DMS79 treated with DMSO at 0.1 percent for 48 hours (cell line): ENCODE measurements around the gene ST8SIA5.

Experiments used
- DNase-seq: peaks from one replicate; lab custom pipeline; 2025; lab: John Stamatoyannopoulos, UW

The ST8SIA5 gene

GRCh38 chr18:46706968-46707367 lies 49.9 kb downstream of the ST8SIA5 start:
- no peak for DNase-seq

GRCh38 chr18:46705521-46705920 lies 51.3 kb downstream of the ST8SIA5 start:
- DNase-seq, result no peak

DNA sequence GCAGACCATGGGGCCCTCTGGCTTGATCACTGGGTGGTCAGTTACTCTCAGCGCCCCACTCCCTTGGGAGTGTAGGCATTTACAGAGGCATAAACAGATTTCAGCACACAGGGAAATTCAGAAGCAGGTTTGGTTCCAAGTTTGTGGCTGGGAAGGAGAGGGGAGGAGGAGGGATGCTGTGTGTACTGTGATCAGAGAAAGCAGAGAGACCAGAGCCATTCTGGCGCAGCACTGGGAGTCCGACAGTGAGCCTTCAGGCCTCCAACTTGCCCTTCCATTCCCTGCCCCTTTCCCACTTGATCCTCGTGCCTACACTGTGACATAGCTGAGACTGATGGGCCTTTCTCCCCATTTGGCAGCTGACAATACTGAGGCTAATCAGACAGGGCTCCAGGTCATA lies 52.0 kb downstream of the ST8SIA5 start:
- no peak for DNase-seq

DNA sequence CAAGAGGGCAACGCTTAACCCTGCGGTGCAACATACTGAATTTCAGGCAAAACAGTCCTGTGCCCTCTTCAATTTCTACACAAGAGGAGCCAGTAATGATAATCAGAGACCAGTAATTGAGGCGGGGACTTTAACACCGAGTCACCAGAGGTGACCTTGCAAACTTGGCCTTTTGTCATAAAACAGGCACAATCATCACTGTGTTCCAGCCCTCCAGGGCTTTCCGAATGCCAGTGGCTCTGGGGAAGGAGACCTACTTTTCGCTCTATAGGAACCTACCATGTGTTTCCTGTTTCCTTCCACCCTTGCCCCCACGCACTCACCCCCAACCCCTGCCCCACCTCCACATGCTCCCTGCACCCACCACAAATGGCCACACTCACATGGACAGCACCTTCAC lies 52.7 kb downstream of the ST8SIA5 start:
- no peak for DNase-seq

DNA sequence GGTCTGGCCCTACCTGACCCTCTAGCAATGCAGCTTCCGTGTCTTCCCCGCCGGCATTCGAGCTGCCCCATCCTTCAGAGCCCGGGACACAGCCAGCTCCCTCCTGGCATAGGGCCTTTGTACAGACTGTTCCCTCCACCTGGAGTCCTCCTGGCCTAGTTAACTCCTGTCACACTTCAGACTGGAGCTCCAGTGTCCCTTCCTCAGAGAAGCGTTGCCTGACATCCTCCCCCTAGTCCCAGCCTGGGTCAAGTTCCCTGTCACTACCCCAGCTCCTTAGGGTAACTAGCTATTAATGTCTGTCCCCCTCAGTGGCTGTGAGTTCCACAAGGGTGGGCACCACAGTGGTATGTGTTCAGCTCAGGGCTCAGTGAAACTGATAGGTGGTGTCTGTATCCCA lies 54.4 kb downstream of the ST8SIA5 start:
- no peak for DNase-seq

DNA sequence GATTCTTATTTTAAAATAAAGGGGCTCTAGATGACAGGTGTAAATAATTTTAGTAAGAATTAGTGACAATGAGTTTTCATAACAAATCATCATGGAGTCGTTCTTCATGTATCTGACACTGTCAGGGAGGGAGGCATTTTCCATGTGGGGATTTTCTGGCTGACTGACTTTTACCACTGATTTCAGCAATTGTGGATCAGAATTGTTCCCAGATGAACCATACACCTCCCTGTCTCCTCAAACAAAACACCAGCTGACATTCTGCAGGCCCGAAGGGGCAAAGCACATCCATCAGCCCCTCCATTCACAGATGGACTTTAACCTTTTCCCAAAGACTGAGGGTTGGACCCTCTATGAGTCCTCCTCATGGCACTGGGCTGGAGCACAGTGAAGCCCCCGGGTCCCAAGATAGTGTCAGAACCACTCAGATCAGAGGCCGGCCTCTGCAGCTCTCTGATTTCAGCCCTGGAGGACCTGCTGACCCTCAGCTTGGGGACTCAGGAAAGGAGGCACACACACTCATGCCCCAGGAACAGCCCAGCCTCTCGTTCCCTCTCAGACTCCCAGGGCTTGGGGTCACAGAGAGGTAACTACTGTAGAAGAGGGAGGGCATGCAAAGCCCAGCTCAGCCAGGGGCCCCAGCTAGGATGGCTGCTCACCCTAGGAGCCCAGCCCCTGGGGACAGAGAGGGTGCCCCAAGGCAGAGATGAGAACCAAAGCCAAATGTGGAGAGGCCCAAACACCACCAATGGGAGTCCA lies 56.6 kb downstream of the ST8SIA5 start:
- no peak for DNase-seq

DNA sequence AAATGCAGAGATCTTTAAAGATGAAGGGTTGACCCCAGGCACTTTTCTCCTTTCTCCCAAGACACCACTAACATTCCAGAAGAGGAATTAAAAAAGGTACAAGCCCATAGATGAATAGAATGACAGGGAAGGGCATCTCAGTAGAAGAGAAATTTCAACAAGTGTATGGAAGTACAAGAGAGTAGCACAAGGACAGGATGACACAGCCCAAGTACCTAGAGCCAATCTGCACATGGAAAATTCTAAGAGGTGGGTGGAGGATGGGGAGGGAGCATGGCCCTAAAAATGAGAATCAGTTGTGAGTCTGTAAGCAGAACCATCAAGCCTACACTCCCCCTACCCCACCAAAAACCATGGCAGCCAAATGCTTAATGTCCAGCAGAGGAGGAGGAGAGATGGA lies 60.2 kb downstream of the ST8SIA5 start:
- no peak for DNase-seq

GRCh38 chr18:46696268-46696667 lies 60.6 kb downstream of the ST8SIA5 start:
- DNase-seq, result no peak

GRCh38 chr18:46693996-46694395 lies 62.9 kb downstream of the ST8SIA5 start:
- no peak for DNase-seq

DNA sequence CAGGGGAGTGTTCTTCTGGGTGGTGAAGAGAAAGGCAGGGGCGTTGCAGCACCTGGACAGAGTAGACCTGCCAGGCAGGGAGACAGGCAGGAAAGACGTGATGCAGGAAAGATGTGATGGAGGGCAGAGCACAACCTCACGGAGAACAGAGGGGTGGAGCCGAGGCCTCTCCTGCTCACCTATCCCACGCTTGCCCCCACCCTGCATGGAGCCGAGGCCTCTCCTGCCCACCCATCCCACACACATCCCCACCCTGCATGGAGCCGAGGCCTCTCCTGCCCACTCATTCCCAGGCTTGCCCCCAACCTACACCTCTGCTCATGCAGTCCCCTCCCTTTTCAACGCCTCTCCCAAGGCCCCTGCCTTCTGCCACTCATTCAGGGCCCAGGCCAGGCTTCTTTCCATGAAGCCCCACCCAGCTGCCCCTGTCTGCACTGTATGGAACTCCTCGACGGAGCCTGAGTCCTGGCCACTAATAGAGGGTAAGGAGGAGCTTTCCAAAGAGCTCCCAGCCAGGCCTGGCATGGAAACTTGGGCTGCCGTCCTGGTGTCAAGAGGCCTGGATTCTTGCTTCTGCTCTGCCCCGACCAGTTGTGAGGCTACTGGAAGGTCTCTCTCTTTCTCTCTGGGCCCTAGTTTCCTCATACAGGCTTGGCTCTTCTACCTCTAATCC lies 67.9 kb downstream of the ST8SIA5 start:
- no peak for DNase-seq

- no peak for DNase-seq
Measured at GRCh38 chr18:46686186-46686585, 70.7 kb downstream of the ST8SIA5 start.

GRCh38 chr18:46683252-46683651 lies 73.6 kb downstream of the ST8SIA5 start:
- DNase-seq, result no peak

DNA sequence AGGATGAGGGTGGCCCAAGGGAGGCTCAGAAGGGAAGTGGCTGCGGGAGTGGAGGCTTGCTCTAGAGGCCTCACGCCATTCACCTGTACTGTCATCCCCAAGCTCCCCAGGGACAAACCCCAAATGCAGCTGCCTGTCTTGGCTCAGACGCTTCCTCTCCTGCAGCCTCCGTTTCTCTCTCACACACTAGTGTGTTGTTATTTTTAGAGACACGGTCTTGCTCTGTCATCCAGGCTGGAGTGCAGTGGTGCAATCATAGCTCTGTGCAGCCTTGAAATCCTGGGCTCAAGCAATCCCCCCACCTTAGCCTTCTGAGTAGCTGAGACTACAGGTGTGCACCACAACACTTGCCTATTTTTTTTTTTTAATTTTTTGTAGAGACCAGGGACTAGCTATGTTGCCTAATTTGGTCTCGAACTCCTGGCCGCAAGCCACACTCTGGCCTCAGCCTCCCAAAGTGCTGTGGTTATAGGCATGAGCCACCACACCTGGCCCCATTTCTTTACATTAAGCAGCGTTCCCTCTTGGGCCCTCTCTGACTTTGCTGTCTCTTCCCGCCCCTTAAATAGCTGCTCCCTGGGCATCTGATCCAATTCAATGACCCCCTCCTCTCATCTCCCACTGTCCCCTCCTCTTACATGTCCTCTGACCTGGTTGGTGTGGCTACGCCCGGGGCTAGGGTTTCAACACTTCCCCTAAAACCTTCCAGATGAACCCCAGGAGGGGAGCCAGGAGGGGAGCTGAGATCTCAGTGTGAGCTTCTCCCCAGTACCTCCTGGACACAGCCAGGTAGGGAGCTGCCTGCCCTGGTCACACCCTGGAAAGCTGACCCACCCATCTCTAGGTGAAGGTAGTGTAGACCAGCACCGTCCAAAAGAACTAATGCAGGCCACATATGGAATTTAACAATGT lies 75.8 kb downstream of the ST8SIA5 start:
- no peak for DNase-seq

DNA sequence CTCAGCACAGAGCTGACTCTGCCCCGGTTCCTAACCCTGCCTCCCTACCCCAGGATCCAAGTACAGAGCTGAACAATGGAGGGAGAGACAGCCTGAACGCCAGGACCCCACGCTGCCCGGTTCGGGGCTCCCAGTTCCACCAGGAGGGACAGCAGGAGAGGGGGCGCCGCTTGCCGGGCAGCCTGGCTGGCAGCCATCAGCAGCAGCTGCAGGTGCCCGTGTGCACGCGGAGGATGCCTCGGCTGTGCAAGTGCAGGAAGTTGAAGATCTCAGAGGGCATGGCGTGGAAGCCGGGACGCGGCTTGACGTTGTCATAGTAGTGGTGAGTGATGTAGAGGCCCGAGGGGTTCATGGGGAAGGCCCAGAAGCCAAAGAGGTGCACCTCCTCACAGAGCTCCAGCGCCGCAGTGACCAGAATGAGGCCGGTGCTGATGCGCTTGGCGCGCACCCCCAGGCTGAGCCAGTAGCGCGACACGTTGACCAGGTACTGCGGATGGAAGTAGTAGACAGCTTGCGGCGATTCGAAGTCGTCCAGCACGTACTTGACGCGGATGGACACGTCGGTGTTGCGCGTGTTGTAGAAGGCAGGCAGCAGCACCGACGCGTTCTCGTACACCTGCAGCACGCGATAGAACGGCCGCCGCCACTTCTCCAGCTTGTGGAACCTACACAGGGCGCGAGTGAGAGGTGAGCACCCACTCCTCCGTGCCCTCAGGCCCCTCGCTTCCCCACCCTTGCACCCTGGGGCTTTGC lies 76.8 kb downstream of the ST8SIA5 start:
- no peak for DNase-seq

DNA sequence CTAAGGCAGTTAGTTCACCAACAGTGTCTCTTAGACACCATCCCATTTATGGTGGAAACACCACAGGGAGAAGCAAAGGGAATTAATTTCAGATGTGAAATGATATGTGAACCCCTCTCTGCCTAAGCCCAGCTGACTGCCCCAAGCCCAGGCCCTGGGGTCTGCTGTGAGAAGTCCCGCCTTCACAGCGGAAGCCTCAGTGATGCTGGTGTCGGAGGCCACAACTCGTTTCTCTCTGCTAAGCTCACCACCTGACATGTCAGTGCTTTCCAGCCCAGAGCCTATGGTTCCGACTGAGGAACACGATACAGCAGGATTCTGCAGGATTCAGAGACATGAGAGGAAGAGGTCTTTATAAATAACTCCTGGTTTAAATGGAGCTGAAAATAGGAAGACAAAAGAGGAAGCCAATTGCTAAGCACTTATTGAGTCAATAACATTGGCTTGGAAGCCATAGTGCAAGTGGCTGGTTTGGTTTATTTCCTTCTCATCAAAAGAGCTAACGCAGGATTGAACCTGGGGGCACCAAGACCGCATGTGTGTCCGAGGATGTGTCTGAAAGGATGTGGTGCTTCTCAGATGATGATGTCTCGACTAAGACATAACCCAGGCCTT lies 78.0 kb downstream of the ST8SIA5 start:
- DNase-seq, result no peak

- DNase-seq, result no peak
Measured at GRCh38 chr18:46678041-46678440, 78.8 kb downstream of the ST8SIA5 start.

DNA sequence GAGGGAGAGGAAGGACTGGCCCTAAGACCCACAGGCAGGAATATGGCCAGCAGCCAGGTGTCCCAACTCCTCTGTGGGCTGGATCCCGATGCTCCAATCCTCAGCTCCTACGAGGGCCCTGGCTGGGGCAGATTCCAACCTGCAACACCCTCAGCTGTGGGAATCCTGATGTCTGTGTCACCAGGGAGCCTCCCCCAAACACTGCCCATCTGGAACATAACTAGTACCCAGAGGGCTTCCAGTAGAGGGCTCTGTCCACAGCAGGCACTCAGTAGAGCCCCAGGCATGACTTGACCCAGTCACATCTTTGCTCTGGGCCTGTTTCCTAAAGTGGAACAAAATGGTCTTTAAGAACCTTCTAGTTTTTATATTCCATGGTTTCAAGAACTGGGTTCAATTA lies 79.2 kb downstream of the ST8SIA5 start:
- no peak for DNase-seq

- no peak for DNase-seq
Measured at GRCh38 chr18:46676182-46676835, 80.5 kb downstream of the ST8SIA5 start.

- DNase-seq, result no peak
Measured at GRCh38 chr18:46675112-46675511, 81.7 kb downstream of the ST8SIA5 start.

DNA sequence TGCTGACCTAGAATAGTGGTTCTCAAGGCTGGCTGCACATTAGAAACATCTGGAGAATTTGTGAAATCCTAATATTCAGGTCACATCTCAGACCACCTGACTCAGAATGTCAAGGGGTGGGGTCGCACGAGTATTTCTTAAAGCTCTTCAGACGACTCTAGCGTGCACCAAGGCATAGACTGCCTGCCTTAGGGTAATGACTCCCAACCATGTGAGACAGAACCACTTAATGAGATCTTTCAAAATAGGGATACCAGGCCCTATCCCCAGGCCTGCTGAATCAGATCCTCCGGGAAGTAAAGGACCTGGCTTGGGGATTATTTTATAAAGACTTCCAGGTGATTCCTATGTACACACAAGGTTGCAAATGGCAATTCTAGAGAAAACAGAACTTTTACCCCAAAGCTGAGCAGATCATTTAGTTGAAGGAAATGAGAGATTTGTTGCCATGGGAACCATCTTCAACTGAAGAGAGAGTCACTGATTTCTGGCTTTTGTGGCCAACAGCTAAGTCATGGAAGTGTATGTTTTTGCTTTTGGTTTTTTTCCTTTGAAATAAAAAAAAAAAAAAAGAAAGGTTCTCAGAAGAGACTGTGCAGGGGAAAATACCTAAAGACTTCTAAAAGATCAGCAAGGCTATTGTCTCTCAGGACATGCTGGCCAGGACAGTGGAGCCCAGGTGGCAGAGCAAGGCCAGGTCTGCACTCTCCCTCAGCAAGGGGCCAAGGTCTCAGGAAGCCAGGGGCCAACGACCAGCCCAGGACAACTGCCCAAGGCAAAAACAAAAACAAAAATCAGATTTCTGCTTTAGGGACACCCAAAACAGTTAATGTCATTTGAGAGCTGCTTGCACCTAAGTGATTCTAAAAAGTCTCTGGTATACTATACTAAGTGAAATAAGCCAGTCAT lies 84.5 kb downstream of the ST8SIA5 start:
- DNase-seq, result no peak
